Kidney glomerular epithelial cell (primary cell): ENCODE results near the gene FRK.
"Not testable (repeated sequence)": the region's sequence is repeated elsewhere in the genome, so short reads cannot be mapped to it uniquely, and the experiment has no call there.

Source experiments
- DNase-seq: peaks from one replicate; lab custom pipeline; 2025; lab: John Stamatoyannopoulos, UW

FRK gene

GRCh38 chr6:115888687-115889470 is 171.8 kb downstream of the FRK start:
- DNase-seq = not testable (repeated sequence)

GRCh38 chr6:115887891-115888290 is 172.8 kb downstream of the FRK start:
- DNase-seq = no peak

GRCh38 chr6:115885636-115886366 is 174.9 kb downstream of the FRK start:
- no peak for DNase-seq

GRCh38 chr6:115882771-115883170 is 177.9 kb downstream of the FRK start:
- no peak for DNase-seq

GRCh38 chr6:115882174-115882573 is 178.5 kb downstream of the FRK start:
- DNase-seq = no peak
